MV-4-11 (cell line): ENCODE data around the gene ZFHX2.
"Not testable (repeated sequence)": the region's sequence is repeated elsewhere in the genome, so short reads cannot be mapped to it uniquely, and the experiment has no call there.

Source experiments
- DNase-seq: peaks from one replicate; lab custom pipeline; 2025; lab: John Stamatoyannopoulos, UW

ZFHX2 gene

DNA sequence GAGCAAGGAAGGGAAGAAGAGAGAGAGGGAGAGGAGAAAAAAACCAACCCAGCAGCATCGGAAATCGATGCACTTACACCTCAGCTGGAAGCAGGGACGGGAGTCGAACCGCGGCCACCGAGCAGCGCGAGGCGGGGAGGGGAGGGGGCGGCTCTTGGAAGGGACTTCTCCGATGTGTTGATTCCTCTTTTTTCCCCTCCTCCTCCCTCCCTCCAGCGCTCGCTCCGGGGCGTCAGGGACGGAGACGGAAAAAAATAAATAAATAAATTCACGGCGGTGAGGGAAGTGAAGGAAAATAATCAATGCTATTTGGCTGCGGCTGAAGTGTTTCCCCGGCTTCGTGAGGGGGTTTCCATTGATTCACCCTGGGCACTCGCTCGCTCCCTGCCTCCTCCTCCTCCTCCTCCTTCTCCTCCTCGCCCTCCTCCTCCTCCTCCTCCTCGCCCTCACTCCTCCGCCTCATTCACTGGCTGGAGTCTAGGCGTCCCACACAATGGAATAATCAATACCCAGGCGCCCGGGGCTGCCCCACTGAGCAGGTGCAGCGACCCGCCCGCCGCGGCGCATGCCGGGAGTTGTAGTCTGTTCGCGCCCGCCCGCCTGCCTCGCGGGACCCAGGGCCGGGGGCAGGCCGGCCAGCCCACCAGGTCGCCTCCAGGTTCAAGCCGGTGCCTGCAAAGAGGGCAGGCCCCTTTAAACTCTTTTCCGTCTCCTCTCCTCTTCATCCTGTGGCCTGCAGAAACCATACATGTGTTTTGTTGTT is at the start of gene ZFHX2:
TSS of gene ZFHX2 (minus strand) at position 500 of the 763 bp plus-strand sequence. CDS start 16,440 bp downstream, outside the sequence.
- DNase-seq = peak; percentile 53

DNA sequence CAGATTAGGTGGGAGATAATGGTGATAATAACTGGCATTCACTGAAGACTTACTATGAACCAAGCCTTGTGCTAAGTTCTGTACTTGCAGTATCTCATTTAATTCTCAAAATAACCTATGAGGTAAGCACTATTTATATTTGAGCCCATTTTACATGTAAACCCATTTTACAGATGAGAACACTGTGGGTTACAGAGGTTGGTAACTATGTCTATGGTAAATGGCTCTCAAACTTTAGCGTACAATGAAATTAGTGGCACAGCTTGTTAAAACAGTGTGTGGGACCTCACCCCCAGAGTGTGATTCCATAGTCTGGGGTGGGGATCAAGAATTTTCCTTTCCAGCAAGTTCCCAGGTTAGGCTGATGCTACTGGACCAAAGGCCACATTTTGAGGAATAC is 49.2 kb upstream of the ZFHX2 start:
- DNase-seq = no peak

- no peak for DNase-seq
Measured at GRCh38 chr14:23600322-23600707, 48.8 kb upstream of the ZFHX2 start.

- DNase-seq = not testable (repeated sequence)
Measured at GRCh38 chr14:23594191-23594590, 42.6 kb upstream of the ZFHX2 start.

GRCh38 chr14:23590198-23590597 is 38.6 kb upstream of the ZFHX2 start:
- DNase-seq = no peak

DNA sequence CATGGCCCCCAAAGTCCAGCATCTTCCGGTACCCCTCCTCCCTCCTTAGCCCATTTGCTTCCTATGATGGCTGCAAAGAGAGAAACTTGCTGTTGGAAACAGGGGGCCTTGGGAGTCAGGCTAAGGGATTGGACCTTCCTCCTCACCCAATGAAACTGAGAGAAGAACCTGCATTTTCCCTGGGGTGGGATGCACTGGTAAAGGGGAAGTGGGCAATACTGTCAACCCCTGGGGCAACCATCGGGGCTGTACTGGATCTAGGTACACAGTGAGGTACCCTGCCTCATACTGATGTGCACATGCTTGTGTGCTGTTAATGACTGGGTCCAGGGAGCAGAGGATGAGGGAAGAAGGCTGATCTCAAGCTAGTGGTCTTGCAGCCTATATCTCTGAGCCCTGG is 38.0 kb upstream of the ZFHX2 start:
- no peak for DNase-seq

- peak; percentile 77 for DNase-seq
Measured at GRCh38 chr14:23588884-23589598, 37.5 kb upstream of the ZFHX2 start.

- DNase-seq = not testable (repeated sequence)
Measured at GRCh38 chr14:23584527-23585203, 33.1 kb upstream of the ZFHX2 start.

DNA sequence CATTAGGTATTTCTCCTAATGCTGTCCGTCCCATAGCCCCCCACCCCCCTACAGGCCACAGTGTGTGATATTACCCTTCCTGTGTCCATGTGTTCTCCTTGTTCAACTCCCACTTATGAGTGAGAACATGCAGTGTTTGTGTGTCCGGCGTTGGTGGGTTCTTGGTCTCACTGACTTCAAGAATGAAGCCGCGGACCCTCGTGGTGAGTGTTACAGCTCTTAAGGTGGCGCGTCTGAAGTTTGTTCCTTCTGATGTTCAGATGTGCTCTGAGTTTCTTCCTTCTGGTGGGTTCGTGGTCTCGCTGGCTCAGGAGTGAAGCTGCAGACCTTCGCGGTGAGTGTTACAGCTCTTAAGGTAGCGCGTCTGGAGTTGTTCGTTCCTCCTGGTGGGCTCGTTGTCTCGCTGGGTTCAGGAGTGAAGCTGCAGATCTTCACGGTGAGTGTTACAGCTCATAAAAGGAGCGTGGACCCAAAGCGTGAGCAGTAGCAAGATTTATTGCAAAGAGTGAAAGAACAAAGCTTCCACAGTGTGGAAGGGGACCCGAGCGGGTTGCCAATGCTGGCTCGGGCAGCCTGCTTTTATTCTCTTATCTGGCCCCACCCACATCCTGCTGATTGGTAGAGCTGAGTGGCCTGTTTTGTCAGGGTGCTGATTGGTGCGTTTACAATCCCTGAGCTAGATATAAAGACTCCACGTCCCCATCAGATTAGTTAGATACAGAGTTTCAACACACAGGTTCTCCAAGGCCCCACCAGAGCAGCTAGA is 32.4 kb upstream of the ZFHX2 start:
- DNase-seq = not testable (repeated sequence)

- no peak for DNase-seq
Measured at GRCh38 chr14:23582906-23583760, 31.6 kb upstream of the ZFHX2 start.

GRCh38 chr14:23580948-23581281 is 29.4 kb upstream of the ZFHX2 start:
- no peak for DNase-seq

DNA sequence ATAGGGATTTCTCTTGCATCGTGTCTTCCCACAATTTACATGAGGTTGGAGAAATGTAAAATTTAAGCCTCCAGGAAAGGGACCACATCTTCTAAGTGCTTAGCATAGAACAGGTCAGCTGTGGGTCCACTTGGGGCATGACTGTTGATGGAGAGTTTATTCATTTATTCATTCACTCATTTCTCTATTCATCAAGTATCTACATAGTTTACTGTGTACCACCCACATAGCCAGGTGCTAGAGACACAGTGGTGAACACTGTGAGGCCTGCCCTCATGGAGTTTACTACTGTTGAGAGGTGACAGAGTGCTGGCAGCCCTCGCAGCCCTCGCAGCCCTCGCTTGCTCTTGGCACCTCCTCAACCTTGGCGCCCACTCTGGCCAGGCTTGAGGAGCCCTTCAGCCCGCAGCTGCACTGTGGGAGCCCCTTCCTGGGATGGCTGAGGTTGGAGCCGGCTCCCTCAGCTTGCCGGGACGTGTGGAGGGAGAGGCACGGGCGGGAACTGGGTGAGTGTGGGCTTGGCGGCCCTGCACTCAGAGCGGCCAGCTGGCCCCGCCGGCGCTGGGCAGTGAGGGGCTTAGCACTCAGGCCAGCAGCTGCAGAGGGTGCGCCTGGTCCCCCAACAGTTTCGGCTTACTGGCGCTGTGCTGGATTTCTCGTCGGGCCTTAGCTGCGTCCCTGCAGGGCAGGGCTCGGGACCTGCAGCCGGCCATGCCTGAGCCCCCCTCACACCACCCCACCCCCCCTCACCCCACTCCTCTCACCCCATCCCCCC is 28.8 kb upstream of the ZFHX2 start:
- DNase-seq = no peak

GRCh38 chr14:23579739-23580138 is 28.2 kb upstream of the ZFHX2 start:
- DNase-seq = no peak

- DNase-seq = no peak
Measured at GRCh38 chr14:23579311-23579630, 27.7 kb upstream of the ZFHX2 start.

DNA sequence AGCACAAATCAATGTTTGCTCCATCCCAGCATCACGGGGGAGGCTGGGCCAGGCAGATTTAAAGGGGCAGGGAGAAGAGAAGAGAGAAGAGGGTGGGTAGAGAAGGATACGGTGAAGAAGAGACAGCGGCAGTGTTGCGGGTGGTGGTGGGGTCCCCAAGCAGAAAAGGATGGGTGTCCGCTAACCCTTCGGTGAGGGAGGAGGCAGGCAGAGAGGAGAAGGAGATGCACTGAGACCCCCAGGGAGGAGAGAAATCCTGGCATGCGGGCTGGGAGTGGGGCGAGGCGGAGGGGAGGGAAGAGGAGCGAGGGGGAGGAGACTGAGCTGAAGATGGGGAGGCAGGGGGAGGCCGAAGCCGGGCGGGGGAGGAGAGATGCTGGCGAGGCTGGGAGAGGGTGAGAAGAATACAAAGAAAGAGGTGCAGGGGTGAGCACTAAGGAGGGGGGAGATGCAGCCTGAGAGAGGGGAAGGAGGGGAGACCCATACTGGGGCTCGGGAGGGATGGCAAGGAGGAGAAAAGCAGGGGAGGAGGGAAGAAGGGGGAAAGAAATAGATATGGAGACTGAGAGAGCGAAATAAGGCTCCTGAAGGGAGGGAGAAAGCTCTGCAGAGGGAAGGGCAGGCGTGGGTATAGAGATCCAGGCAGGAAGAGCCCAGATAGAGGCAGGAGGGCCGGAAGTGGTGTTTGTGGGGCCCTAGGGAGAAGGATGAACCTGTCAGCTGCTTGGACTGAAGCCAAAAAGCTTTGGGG is 27.2 kb upstream of the ZFHX2 start, which contains the start of gene JPH4:
TSS of gene JPH4 (minus strand) at position 231 of the 751 bp plus-strand sequence. CDS start 1,337 bp downstream, outside the sequence.
- no peak for DNase-seq

DNA sequence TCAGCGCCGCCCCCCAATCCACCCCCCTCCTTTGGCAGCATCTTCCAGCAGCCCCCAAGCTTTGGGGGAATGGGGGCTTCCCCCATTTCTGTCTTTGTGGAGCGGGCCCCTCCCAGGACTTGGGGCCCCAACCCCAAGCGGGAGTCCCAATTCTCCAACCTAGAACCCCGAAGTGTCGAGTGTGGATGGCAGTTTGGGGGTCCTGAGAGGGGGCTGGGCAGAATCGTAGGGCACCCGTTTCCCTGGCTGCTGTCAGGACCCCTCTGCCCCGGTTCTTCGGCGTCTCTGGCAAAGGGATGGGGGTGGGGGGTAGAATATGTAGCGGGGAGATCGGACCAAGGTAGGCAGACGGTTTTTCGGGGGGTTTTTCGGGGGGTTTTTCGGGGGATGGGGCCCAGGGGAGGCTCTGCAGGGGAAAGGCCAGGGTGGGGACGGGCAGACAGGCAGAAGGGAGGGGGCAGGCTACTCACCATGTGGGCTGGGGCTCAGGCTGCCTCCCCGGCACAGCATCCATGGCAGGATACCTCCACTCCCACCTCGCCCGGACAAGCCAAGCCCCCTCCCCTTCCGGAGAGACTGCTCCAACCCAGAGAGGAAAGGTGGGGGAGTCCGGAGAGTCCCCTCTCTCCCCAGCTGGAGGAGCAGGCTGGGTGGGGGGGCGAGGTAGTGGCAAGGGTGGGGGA is 26.3 kb upstream of the ZFHX2 start:
- no peak for DNase-seq

- DNase-seq = no peak
Measured at GRCh38 chr14:23577004-23577681, 25.6 kb upstream of the ZFHX2 start.

GRCh38 chr14:23573384-23574015 is 21.9 kb upstream of the ZFHX2 start:
- DNase-seq = no peak
